ENCODE data around the gene CRMP1. TPM values are rescaled to one million over a fixed set of nuclear protein-coding genes. Genes with fewer than 3 reads are reported as not detected.

CRMP1 gene
- total and polyA plus RNA-seq, 2 of the 8 experiments (the other 6 are each of a cell fraction or from before 2014, with no cell fraction given), result 120 to 131 TPM

GRCh38 chr4:5869966-5870619, 22.8 kb downstream of the CRMP1 start:
- Histone ChIP-seq H2BK15ac (ENCODE audit: low read length) (no peak overlapping the region), H4K91ac (replicated peaks; ENCODE audit: insufficient read length, low read length) (no peak overlapping the region), H2BK5ac (ENCODE audit: low read depth, low read length) (no peak overlapping the region), H3K79me2 (ENCODE audit: control insufficient read depth in 1 of 2, insufficient read depth in 2 of 2, low read length in 2 of 2) (peaks cover 0 to 46% of the 10 kb centered on the region in 2 experiments; a peak in 3 of 4 replicates), H3K4me2 (ENCODE audit: insufficient read depth in 1 of 2, low read depth in 2 of 2, low read length in 2 of 2) (no peak overlapping the region), H4K5ac (ENCODE audit: insufficient read length, low read depth, low read length) (no peak overlapping the region), H4K20me1 (replicated peaks in 1 of 2; ENCODE audit: control insufficient read depth in 1 of 2, insufficient read depth in 2 of 2, low read length in 2 of 2) (peaks cover 22 to 35% of the 10 kb centered on the region in 2 experiments), H3K18ac (ENCODE audit: extremely low read depth, low read length) (no peak overlapping the region), H3K23ac (ENCODE audit: insufficient read length) (no peak overlapping the region), H3K4me1 (replicated peaks in 1 of 4; ENCODE audit: control insufficient read depth in 3 of 4, insufficient read depth in 4 of 4, low read length in 3 of 4) (no peaks in the 10 kb centered on the region; a peak in 2 of 7 replicates), H3K9ac (replicated peaks in 1 of 4; ENCODE audit: extremely low read depth in 1 of 4, low read depth in 3 of 4, low read length in 3 of 4) (no peak overlapping the region), H3K23me2 (ENCODE audit: low read depth, low read length) (no peaks in the 10 kb centered on the region), H2BK20ac (ENCODE audit: low read length) (no peak overlapping the region), H4K8ac (ENCODE audit: extremely low read depth, insufficient read depth, low read length) (no peak overlapping the region), H3K56ac (replicated peaks; ENCODE audit: insufficient read length, low read depth, low read length) (no peak overlapping the region), H2AK5ac (ENCODE audit: low read depth, low read length) (no peak overlapping the region), H3K4me3 (ENCODE audit: extremely low read depth in 1 of 4, insufficient read depth in 2 of 4, low read depth in 3 of 4, low read length in 4 of 4) (no peak overlapping the region), H3K4ac (replicated peaks; ENCODE audit: insufficient read length, low read depth, low read length) (no peak overlapping the region), H3K9me3 (ENCODE audit: insufficient read depth in 2 of 2, low read depth in 1 of 2, low read length in 1 of 2) (no peaks in the 10 kb centered on the region), H3K79me1 (ENCODE audit: low read depth, low read length) (peaks cover 24% of the 10 kb centered on the region), H2AFZ (ENCODE audit: low read length) (no peak overlapping the region), H3K27me3 (replicated peaks in 1 of 4; ENCODE audit: control insufficient read depth in 3 of 4, extremely low read depth in 1 of 4, insufficient read depth in 3 of 4, low read length in 3 of 4) (no peaks in the 10 kb centered on the region), H3K36me3 (ENCODE audit: control insufficient read depth in 2 of 4, insufficient read depth in 4 of 4, low read length in 3 of 4) (peaks cover 4 to 12% (median 10%) of the 10 kb centered on the region in 4 experiments; a peak in 6 of 8 replicates), H3K14ac (ENCODE audit: insufficient read length) (no peak overlapping the region), H2BK120ac (replicated peaks; ENCODE audit: low read depth, low read length) (no peak overlapping the region), H3K27ac (ENCODE audit: low read depth, low read length) (no peak overlapping the region), H2BK12ac (ENCODE audit: low read depth, low read length) (no peak overlapping the region)
- CTCF ChIA-PET (ENCODE audit: partially characterized antibody), result interaction anchor here (0.8 to 1.4 kb wide), 5 partner anchors 11 to 110 kb away, joined by 3 read pairs; no protein-coding TSS in a partner anchor
- no peak for FAIRE-seq
- POLR2A ChIA-PET (ENCODE audit: partially characterized antibody), result interaction anchor here (0.8 to 0.9 kb wide), 2 partner anchors 11 to 100 kb away, joined by 3 read pairs; no protein-coding TSS in a partner anchor
- DNase-seq (ENCODE audit: low read depth in 1 of 2, low spot score in 2 of 2), result no peak
- WGBS, 2 experiments (ENCODE audit: extremely low coverage in 1 of 2, insufficient coverage in 1 of 2, insufficient read length in 1 of 2, insufficient replicate concordance in 2 of 2, low coverage in 1 of 2, low lambda C conversion rate in 2 of 2, missing lambda C conversion rate in 1 of 2), result 92% methylated on average over 14 of the region's 14 CpGs; no CpG with 5 or more reads in 1 of the 2 experiments
- no peak for TF ChIP-seq ZNF274 (IDR thresholded peaks at IDR 0.05; ENCODE audit: borderline replicate concordance, extremely low read depth, low read length)
- TF ChIP-seq POLR2A (IDR thresholded peaks at IDR 0.05; ENCODE audit: control extremely low read depth in 1 of 2, low read depth in 2 of 2, low read length in 2 of 2), result no peak
- no peak for TF ChIP-seq KDM1A (IDR thresholded peaks at IDR 0.05; ENCODE audit: borderline replicate concordance, low read length)
- no peak for TF ChIP-seq BACH1 (IDR thresholded peaks at IDR 0.05; ENCODE audit: low read length)
- TF ChIP-seq GABPA (IDR thresholded peaks at IDR 0.05; ENCODE audit: borderline replicate concordance, insufficient read depth, low read length), result no peak
- no peak for TF ChIP-seq NANOG (IDR thresholded peaks at IDR 0.05; ENCODE audit: insufficient read depth, low read depth, low read length, poor library complexity, severe bottlenecking)
- no peak for TF ChIP-seq POLR2AphosphoS5 (IDR thresholded peaks at IDR 0.05; ENCODE audit: low read depth, low read length)
- no peak for TF ChIP-seq ASH2L (IDR thresholded peaks at IDR 0.05; ENCODE audit: low read length)
- TF ChIP-seq CEBPB (IDR thresholded peaks at IDR 0.05; ENCODE audit: low read depth, low read length), result no peak
- TF ChIP-seq SIN3A (conservative IDR thresholded peaks at IDR 0.05 in 1 of 2, IDR thresholded peaks at IDR 0.05 in 1 of 2; ENCODE audit: low read depth in 1 of 2, low read length in 2 of 2), result no peak
- TF ChIP-seq RXRA (IDR thresholded peaks at IDR 0.05; ENCODE audit: insufficient read depth, low read depth, low read length), result no peak

Measured in H1 (cell line).